Activated B cell treated with CpG ODN at 0.5 μM for 24 hours (primary cell): ENCODE data around the gene ALOX12. TPM values are rescaled to one million over a fixed set of nuclear protein-coding genes. Genes with fewer than 3 reads are reported as not detected.

ENCODE experiments used
- ATAC-seq: fragments of 200-7000 bp; cut with Tn5 transposase; one replicate; pipeline ENCODE4 v1.10.0; 2021; ENCODE audit warnings: low read depth, mild to moderate bottlenecking, moderate library complexity
- CTCF ChIA-PET: fragments of 350-600 bp; sonication (Branson Sonifier 250); formaldehyde crosslinking; loops from one replicate; lab custom pipeline; 2021; ENCODE audit warnings: antibody characterized with exemption; lab: Charles Lee
- POLR2A ChIA-PET: fragments of 350-600 bp; sonication (Branson Sonifier 250); formaldehyde crosslinking; loops from one replicate; lab custom pipeline; 2021; ENCODE audit warnings: antibody characterized with exemption; lab: Charles Lee
- DNase-seq: peaks from one replicate; pipeline ENCODE4 v3.0.0; 2022
- H3K27ac Mint-ChIP-seq: one replicate; pipeline ENCODE4 v1.8.0; 2020; ENCODE audit warnings: mixed read lengths
- H3K27me3 Mint-ChIP-seq: one replicate; pipeline ENCODE4 v1.8.0; 2021; ENCODE audit warnings: mixed read lengths
- H3K36me3 Mint-ChIP-seq: one replicate; pipeline ENCODE4 v1.8.0; 2021; ENCODE audit warnings: low read depth, mixed read lengths
- H3K4me1 Mint-ChIP-seq: one replicate; pipeline ENCODE4 v1.8.0; 2021; ENCODE audit warnings: mixed read lengths
- H3K4me3 Mint-ChIP-seq: one replicate; pipeline ENCODE4 v1.8.0; 2020; ENCODE audit warnings: mild to moderate bottlenecking, mixed read lengths
- H3K9me3 Mint-ChIP-seq: one replicate; pipeline ENCODE4 v1.8.0; 2020; ENCODE audit warnings: mixed read lengths
- CTCF ChIP-seq: fragments of 200-600 bp; IDR thresholded peaks from one replicate; pipeline ENCODE4 v1.8.0; 2022; ENCODE audit warnings: antibody characterized with exemption, mild to moderate bottlenecking
- intact Hi-C: fragments of 100-400 bp; cut with micrococcal nuclease; formaldehyde crosslinking; loops from one replicate; pipeline ENCODE4 v1.15.1; 2024
- total RNA-seq: library from RNA; stranded (reverse); gene quantifications from 2 replicates; pipeline ENCODE4 v1.2.3, GENCODE V29; 2022

Gene ALOX12
- total RNA-seq, 1 donor from 2014 or later, result not detected

DNA sequence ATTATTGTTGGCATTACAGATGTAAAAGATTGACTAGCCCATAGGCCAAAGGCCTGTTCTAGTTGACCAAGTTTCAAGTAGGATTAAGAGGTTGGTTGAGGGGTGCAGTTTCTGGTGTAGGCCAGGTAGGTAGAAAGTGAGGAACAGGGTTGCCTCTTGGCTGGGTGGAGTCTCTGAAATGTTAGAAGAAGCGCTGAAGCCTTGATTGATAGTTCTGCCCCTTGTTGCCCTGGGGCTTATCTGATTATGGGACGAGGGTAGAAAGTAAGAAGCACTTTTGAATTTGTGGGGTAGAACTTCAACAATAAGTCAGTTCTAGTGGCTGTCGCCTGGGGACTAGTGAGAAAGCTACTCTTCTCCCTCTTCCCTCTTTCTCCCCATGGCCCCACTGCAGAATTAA is 33.2 kb downstream of the ALOX12 start:
- CTCF ChIA-PET, result interaction anchor here (1.1 kb wide), 1 partner anchor 16 kb away, joined by 3 read pairs; no protein-coding TSS in a partner anchor
- H3K36me3 Mint-ChIP-seq, result no peaks in the 10 kb centered on the region
- no peak for DNase-seq
- H3K4me3 Mint-ChIP-seq, result no peak overlapping the region
- no peaks in the 10 kb centered on the region for H3K27me3 Mint-ChIP-seq
- H3K27ac Mint-ChIP-seq, result no peak overlapping the region
- intact Hi-C loops, result no loop called here
- no peaks in the 10 kb centered on the region for H3K9me3 Mint-ChIP-seq
- peaks cover 21% of the 10 kb centered on the region for H3K4me1 Mint-ChIP-seq
- POLR2A ChIA-PET, result no interaction called here
- no peak for TF ChIP-seq CTCF
- no peak for ATAC-seq

- peak overlapping the region; percentile 72 for H3K4me3 Mint-ChIP-seq
- peak; percentile 62 for ATAC-seq
- peaks cover 25% of the 10 kb centered on the region for H3K4me1 Mint-ChIP-seq
These were observed 33.8 kb downstream of the ALOX12 start for GRCh38 chr17:7029659-7030058.

DNA sequence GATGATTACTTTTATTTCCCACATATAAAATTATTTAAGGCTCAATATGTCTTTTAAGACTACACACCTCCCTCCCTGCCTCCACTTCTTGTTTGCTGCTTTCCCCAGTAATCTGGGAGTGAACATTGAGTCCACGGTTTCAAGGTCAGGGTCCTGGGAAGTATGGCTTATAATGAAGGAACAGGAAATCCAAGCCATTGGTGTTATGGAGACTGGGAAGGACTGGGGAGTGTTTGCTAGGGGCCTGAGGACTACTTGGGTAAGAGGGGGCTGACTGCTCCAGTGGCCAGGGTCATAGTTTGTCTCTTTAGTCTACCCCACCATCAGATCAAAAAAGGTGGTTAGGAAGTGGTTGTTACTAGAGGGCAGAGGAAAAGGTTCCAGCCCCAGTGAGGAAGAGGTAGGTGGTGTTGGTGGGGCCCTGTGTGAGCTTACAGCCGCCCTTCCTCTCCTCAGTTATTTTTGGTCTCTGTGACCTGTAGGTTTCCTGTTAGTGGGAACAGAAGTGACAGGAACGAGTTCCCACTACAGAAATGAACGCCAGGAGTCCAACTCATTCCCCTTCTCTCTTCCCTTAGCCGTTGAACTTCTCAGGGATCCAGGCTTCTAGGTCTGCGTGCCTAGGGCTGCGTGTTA is 39.2 kb downstream of the ALOX12 start:
- H3K27ac Mint-ChIP-seq, result peak overlapping the region; percentile 98
- H3K36me3 Mint-ChIP-seq, result peaks cover 8% of the 10 kb centered on the region
- no peak for TF ChIP-seq CTCF
- peak overlapping the region; percentile 94 for H3K4me3 Mint-ChIP-seq
- no peaks in the 10 kb centered on the region for H3K27me3 Mint-ChIP-seq
- ChIA-PET CTCF (interaction anchor here (1.0 to 1.2 kb wide), 7 partner anchors 9 to 124 kb away, joined by 3 to 12 read pairs (median 4); no protein-coding TSS in a partner anchor), POLR2A (interaction anchor here (0.7 to 3.9 kb wide), 24 partner anchors 7 to 652 kb away, joined by 3 to 112 read pairs (median 4); partner anchors contain the start of genes ACADVL, BCL6B, CTDNEP1 and DLG4)
- intact Hi-C loops, result loop anchor here (1.0 kb wide), 3 partner anchors 8 to 21 kb away; a partner anchor contains a TSS
- H3K4me1 Mint-ChIP-seq, result peaks cover 47% of the 10 kb centered on the region
- H3K9me3 Mint-ChIP-seq, result no peaks in the 10 kb centered on the region
- peak; percentile 19 for ATAC-seq
- DNase-seq, result no peak

More at GRCh38 chr17:7029659-7030058, 33.8 kb downstream of the ALOX12 start:
- POLR2A ChIA-PET, result no interaction called here
- H3K27me3 Mint-ChIP-seq, result no peaks in the 10 kb centered on the region
- CTCF ChIA-PET, result interaction anchor here (1.1 kb wide), 1 partner anchor 16 kb away, joined by 3 read pairs; no protein-coding TSS in a partner anchor
- intact Hi-C loops, result no loop called here
- no peaks in the 10 kb centered on the region for H3K36me3 Mint-ChIP-seq
- peak overlapping the region; percentile 81 for H3K27ac Mint-ChIP-seq
- no peak for DNase-seq
- no peaks in the 10 kb centered on the region for H3K9me3 Mint-ChIP-seq
- TF ChIP-seq CTCF, result no peak

DNA sequence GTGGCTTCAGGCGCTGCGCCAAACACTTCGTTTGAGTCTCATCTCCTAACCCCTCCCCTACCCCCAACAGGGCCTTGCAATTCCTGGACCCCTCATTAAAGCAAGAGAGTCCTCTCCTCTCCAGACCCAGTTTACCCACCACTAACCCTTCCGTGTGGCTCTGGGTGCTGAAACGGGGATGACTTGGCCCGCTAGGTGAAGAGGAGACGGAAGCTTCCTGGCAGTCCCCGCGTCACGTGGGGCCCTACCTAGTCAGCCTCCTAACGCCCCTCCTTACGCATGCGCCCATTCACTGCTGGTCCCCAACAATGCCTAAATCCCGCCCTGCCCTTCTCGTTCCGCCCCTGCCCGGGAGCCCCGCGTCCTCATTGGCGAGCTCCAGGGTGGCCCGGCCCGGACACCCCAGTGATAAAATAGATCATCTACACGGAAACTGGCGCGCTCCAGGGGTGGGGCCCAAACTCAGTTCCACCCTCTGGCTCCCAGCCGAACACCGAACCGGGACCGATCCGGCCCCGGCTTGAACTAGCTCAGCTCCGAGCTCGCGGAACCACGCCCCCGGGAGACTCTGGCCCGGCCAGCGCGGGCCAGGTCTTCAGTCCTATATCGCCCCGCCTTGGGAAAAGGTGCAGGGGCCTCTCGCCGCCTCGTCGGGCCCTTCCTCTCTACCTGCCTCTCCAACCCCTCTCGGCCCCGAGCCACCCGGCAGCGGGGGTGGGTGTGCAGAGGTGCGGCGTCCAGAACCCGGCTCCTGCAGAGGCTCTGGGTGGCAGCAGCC is 39.9 kb downstream of the ALOX12 start, which contains the start of gene SLC16A13:
Gene SLC16A13, plus strand, starts transcription at position 425 of the 778 bp plus-strand sequence. CDS start 368 bp downstream, outside the sequence.
- Mint-ChIP-seq H3K4me1 (peaks cover 42% of the 10 kb centered on the region), H3K27me3 (no peaks in the 10 kb centered on the region), H3K36me3 (peaks cover 8% of the 10 kb centered on the region), H3K9me3 (no peaks in the 10 kb centered on the region), H3K4me3 (peak within 1 kb of the TSS; percentile 94), H3K27ac (peak within 1 kb of the TSS; percentile 98)
- no peak for TF ChIP-seq CTCF
- POLR2A ChIA-PET, result interaction anchor here (0.6 to 3.9 kb wide), 30 partner anchors 8 to 1212 kb away, joined by 3 to 112 read pairs (median 4); partner anchors contain the start of genes ACADVL, BCL6B, CTC1 and CTDNEP1
- CTCF ChIA-PET, result interaction anchor here (1.0 to 1.2 kb wide), 7 partner anchors 10 to 125 kb away, joined by 3 to 12 read pairs (median 4); no protein-coding TSS in a partner anchor
- peak; percentile 95 for ATAC-seq
- intact Hi-C loops, result loop anchor here (1.0 kb wide), 3 partner anchors 8 to 21 kb away; a partner anchor contains a TSS
- DNase-seq, result peak; percentile 92
